Neural progenitor cell (in vitro differentiated cells): ENCODE measurements around the gene RGS12.

Source experiments
- CTCF ChIP-seq: fragments of 200-600 bp; sonication (generic); IDR thresholded peaks from 2 replicates; pipeline ENCODE4 v1.5.1; 2017; ENCODE audit warnings: antibody characterized with exemption, mild to moderate bottlenecking
- EZH2 ChIP-seq: fragments of 200-600 bp; sonication (generic); IDR thresholded peaks from 2 replicates; pipeline ENCODE4 v1.6.1; 2017; ENCODE audit warnings: antibody characterized with exemption, mild to moderate bottlenecking, moderate library complexity
- EZH2phosphoT487 ChIP-seq: fragments of 200-600 bp; sonication (generic); IDR thresholded peaks from 2 replicates; pipeline ENCODE4 v1.6.1; 2017; ENCODE audit warnings: antibody characterized with exemption

- TF ChIP-seq CTCF (no peak), EZH2 (no peak), EZH2phosphoT487 (no peak)
These were observed 36.2 kb downstream of the RGS12 start for GRCh38 chr4:3328814-3329663.
